CMK (cell line): Measurements from ENCODE around the gene MCAM.
A peak's percentile ranks its signal among the peaks of the same experiment; 100 is the strongest.

Experiments used
- DNase-seq: peaks from one replicate; pipeline ENCODE4 v3.0.0-alpha.2; 2010; ENCODE audit warnings: low read depth

The MCAM gene

DNA sequence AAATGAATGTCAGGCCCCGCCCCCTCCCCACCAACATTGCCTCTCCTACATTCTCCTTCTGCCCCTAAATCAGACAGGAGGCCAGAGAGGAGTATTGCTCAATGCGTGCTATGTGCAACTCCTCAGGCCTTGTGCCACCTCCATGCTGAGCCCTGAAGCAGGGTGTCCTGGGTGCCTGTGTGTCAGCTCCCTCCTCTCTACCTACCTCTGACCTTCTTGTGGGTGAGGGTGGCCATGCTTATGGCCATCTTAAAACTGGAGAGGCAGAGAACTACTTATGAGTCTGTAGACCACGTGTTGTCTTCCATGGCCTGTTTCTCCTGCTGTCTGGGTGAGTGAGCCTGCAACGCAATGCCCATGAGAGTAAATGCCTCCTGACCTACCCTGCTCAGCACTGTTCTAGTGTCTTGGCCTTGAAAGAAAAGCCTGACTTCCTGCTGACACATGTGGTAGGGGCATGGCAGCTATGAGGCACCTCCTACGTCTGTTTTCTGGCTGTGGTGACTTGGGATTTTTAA lies 10.5 kb downstream of the MCAM start:
- no peak for DNase-seq

DNA sequence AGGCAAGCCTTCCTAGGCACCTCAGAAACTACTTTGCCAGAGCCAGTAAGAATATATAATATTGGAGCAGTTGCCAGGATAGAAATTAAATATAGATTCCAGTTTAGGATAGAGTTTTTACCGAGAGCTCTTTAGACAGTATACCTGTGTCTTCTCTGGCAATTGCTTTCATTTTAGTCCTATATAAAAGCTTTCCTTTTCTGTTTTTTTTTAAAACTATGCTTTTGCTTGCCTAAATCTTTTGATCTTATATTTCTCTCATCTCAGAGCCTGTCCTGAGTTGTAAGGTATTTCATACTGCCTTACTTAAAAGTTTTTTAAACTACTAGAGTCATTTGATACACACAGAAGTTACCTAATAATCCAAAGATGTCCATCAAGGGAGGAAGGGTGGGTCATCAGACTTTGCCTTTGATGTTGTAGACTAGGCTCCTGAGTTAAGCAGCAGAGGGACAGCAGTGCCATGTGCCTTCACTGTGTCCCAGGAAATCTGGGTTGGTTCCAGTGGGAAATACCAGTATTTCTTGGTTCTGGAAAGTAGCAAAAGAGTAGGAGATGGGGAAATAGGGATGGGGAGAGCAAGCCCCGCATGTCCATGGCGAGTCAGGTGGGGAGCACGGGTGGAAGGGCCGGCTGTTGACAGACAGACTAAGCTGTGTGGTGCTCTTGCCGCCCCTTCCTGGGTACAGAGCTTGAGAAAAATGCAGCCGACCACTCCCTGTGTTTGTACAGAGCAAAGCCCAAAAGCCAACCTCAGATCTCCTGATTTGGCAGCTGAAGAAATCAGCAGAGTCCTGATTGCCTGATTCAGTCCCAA lies 11.2 kb downstream of the MCAM start:
- DNase-seq, result no peak

DNA sequence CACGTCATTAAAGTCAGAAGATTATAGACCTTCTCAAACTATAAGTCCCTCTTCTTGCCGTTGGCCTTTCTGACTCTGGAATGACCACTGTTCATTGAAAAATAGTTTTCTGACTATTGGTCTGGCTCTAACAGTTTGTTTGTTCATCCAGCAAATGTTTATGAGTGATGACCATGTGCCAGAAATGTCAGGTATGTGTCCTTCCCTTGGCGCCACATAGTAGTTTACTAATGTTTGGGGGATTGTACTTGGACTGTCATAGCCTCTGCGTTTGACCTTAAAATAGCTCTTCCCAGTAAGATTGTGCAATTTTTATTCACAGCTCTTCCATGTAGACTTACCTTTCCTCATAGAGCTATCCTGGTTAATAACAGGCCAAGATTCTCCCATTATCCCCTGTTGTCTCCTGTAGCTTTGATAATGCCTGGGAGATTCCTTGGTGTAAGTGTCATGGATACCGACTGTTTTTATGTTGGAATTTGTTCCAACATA lies 13.7 kb downstream of the MCAM start:
- no peak for DNase-seq

DNA sequence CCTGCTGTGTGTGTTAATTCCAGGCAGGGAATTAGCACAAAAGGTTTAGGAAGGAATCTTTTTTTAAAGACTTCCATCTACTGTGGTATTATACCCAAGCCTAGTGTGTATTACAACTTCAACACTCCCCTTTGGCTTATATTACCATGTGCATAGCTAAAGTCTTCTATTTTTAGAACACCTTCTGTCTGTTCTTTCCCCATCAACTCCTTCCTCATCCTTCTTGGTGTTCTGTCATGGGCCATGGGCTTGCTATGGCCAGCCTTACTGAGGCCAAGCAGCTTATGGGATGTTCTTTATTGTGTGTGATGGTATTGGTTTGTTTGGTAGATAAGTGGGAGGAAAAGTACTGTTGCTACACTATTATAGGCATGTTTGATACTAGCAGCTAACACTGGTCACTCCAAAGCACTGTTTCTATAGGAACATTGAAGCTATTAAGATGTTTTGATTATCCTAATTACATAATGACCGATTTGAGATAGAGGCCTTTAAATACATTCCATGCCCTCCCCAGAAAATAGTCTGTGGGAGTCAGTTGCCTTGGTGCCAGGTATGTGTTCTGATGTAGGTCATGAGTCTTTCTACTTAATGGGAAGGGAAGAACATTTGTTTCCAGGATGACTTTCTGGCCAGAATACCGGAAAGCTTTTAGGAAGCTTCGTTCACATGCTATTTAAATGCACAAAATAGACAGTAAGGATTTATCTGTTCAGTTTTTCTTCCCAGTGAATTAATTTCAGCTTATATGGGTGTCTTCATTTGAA lies 16.5 kb downstream of the MCAM start:
- DNase-seq, result no peak

DNA sequence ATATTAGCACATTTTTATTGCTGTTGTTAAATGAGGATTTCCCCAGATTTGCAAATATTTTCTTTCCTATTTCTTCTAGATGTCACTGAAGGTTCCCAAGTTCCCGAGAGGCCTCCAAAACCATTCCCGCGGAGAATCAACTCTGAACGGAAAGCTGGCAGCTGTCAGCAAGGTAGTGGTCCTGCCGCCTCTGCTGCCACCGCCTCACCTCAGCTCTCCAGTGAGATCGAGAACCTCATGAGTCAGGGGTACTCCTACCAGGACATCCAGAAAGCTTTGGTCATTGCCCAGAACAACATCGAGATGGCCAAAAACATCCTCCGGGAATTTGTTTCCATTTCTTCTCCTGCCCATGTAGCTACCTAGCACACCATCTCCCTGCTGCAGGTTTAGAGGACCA lies 17.5 kb downstream of the MCAM start:
- no peak for DNase-seq

DNA sequence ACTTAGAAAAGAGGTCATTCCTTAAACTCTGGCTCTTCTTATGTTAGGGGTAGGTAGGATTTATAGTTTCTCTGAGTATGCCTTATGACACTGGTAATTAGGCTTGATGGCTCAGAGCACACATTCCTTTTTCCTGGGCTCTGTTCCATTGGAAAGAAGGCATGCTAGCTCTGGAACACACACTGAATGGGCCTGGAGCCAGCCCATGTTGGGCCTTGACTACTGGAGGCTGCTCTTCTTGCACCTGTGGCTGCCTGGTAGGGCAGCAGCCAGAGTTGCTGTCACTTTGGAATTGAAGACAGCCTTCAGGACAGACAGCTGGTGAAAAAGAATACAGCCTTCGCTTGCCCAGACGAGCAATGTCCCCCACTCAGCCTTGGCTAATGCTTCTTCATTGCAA lies 18.2 kb downstream of the MCAM start:
- DNase-seq, result no peak

DNA sequence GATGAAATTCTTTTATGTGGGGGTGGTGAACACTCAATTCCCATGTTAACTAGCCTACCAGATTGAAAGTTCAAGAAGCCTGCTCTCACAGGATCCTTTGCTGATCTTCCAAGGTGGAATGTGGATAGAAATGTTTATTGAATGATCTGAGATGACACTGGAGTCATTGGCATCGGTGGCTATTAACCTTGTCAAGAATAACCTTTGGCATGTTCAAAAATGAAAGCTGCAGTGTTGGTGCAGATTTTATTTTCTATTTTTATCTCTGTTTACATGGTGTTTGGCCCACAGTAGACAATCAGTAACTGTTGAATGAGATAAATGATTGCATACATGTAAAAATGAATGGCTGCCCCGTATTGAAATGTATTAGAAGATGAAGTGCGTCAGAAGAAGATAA lies 19.0 kb downstream of the MCAM start:
- no peak for DNase-seq

DNA sequence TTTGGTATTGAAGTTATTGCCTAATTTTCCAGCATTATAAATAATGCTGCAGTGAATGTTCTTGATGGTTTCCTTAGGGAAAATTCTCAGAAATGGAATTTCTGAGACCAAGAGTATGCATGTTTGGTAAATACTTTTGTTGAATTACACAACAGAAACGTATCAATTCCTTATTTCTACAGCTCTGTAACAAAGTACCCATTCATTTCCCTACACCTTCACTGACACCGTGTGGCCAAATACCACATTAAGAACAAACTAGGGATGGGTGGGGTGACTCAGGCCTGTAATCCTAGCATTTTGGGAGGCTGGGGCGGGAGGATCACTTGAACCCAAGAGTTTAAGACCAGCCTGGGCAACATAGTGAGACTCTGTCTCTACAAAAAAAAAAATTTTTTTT lies 21.8 kb downstream of the MCAM start:
- no peak for DNase-seq

DNA sequence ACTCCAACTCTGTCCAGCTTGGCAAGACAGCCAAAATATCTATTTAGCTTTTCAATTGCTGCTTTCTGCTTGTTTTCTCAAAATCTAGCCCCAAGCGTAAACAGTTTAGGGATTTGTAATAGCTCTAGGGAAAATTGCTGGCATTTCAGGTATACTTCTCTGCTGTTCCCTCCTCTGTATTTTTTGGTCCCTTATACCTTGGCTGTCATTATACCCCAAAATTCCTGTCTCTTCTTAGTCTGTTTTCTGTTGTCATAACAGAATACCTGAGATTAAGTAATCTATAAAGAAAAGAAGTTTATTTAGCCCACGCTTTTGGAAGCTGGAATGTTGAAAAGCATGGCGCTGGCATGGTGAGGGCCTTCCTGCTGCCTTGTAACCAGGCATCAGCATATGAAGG lies 23.5 kb downstream of the MCAM start:
- DNase-seq, result no peak

DNA sequence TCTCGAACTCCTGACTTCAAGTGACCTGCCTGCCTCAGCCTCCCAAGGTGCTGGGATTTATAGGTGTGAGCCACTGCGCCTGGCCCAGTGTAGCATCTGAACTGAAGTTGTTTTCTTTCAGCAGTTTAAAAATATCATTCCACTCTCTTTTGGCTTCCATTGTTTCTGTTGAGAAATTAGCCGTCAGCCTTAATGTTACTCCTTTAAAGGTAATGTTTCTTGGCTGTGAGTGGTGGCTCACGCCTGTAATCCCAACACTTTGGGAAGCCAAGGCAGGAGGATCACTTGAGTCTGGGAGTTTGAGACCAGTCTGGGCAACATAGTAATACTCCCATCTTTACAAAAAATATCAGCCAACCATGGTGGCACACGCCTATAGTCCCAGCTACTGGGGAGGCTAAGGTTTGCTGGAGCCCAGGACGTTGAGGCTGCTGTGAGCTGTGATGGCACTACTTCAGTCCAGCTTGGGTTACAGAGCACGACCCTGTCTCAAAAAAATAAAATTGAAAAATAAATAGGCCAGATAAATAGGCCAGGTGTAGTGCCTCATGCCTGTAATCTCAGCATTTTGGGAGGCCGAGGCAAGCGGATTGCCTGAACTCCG lies 25.9 kb downstream of the MCAM start:
- DNase-seq, result no peak

DNA sequence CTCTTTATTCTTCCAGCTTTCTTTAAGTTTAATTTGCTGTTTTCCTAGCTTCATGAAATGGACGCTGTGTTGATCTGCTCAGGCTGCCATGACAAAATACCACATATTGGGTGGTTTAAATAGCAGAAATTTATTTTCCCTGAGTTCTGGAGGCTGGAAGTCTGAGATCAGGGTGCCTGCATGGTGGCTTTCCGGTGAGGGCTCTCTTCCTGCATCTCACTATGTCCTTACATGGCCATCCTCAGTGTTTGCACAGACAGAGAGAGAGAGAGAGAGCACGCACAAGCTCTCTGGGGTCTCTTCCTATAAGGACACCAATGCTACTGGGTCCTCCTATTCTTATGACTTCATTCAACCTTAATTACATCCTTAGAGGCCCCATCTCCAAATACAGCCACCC lies 28.7 kb downstream of the MCAM start:
- no peak for DNase-seq

DNA sequence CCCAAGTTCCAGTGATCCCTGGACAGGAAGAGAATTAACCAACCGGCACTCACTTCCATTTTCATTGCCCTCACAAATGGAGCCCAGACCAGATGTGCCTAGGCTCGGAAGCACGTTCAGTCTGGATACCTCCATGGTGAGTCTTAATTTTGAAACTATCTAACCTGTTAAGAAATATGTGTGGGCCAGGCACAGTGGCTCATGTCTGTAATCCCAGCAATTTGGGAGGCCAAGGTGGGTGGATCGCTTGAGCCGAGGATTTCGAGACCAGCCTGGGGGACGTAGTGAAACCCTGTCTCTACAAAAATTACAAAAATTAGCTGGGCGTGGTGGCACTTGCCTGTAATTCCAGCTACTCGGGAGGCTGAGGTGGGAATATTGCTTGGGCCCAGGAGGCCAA lies 31.5 kb downstream of the MCAM start:
- DNase-seq, result no peak

DNA sequence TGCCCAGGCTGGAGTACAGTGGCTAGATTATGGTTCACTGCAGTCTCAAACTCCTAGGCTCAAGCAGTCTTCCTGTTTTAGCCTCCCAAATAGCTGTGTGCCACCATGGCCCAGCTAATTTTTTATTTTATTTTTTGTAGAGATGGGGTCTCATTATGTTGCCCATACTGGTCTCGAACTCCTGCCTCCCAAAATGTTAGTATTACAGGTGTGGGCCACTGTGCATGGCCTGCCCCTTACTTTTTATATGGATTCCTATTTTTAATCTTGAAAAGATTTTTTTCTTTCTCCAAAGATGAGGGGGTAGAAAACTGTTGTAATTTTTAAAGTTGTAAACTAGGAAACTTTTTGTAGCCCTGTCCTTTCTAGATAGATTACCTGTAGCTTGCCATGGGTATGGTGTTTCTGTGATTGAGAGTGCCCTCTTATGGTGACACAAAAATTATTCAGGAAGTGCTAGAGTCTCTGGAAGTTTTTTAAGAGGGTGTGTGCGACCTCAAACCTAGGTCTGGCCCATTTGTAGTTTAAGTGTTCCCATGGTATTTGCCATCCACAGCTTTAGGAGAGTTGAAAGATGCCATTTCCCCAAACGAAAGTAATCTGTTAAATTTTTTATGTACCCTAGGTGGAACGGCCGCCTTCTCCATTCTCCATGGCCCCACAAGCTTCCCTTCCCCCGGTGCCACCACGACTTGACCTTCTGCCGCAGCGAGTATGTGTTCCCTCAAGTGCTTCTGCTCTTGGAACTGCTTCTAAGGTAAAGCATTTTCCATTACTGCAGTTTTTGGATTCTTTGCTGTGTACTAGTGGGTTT lies 32.4 kb downstream of the MCAM start:
- no peak for DNase-seq

DNA sequence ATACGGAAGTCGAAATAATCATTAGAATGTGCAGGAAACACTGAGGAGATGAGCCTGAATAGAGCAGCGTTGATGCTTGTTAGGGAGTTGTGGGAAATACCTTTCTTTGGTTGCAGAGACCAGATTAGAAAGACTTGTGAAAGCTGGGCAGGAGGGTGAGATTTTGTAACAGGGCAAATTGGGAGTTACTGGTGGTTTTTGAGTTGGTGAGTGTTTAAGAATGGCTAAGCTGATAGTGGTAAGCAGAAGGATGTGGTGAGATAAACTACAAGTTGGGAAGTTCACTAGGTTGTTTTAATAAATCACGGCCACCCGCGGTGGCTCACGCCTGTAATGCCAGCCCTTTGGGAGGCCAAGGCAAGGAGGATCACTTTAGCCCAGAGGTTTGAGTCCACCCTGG lies 34.4 kb downstream of the MCAM start:
- peak; percentile 21 for DNase-seq

DNA sequence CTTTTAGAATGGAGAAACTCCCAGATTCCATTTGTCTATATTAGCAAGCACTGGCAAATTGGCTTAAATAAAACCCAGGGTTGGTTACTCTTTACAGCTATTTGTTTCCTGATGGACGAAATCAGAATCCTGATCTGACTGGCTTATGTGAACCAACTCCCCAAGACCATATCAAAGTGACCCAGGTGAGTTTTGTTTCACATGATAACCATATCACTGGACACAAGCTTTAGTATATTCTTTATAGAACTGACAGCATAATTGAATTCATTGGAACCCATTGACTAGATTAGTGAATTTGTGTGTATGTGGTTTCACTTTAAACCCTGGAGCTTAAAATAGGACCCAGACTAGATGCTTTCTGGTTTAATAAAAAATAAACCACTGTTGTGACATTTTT lies 39.3 kb downstream of the MCAM start:
- DNase-seq, result no peak

DNA sequence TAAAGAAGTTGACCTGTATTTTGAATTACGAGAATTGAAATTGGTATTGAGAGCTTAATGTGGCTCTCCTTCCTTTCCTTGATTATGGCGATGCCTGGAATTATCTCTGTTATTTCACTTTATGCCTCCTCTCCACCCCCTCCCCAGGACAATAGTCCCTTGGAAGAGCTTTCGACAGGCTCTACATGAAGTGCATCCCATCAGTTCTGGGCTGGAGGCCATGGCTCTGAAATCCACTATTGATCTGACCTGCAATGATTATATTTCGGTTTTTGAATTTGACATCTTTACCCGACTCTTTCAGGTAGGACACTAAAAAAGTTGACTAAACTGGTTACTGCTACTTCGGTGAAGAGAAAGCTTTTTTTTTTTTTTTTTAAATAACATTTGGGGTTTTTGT lies 43.2 kb downstream of the MCAM start:
- no peak for DNase-seq

DNA sequence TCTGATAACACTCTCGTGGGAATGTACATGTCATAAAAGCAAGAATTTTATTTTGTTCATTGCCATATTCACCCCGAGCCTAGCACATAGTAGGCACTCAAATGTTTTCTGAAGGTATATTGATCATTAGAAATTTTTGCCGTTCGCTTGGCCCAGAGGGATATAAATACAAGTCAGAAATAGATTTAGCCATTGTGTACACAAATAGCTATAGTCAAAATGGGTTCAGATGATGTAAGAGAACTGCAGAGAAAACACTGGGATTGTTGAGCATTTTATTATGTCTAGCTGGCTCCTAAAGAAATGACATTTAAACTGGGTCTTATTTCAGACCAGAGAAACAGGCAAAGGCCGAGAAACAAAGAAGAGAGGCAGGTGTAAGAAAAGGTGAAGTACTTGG lies 49.3 kb downstream of the MCAM start:
- no peak for DNase-seq

DNA sequence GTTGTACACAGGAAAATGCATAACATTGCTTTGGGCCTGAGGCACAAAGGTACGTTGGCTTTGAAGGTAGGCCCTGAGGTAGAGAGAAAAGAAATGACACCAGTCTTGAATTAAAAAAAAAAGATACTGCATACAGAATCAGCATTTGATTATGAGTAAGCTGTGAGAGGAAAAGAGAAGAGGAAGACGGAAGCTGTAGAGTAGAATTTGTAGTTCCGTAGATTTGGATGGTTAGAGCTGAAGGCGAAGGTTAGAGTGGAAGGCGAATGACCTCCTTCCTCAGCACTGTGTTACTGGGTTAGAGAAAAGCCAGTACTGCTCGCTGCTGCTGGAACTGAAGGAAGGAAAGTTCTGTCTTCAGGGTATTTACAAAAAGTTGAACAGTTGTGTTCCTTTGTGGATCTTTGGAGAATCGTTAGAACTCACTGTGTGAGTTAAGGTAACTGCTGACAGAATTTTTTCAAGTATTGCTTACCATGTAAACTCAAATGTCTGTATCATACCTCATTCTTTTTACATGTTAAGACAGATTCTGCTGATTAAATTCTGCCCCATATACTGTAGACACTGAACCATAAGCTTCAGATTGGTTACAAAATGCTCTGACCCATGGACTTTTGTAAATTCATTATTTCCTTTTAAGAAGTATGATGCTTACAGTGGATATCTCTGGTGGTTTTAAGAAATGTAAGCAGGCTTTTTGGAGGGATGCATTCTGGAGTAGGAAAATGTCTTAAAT lies 50.2 kb downstream of the MCAM start:
- DNase-seq, result no peak

DNA sequence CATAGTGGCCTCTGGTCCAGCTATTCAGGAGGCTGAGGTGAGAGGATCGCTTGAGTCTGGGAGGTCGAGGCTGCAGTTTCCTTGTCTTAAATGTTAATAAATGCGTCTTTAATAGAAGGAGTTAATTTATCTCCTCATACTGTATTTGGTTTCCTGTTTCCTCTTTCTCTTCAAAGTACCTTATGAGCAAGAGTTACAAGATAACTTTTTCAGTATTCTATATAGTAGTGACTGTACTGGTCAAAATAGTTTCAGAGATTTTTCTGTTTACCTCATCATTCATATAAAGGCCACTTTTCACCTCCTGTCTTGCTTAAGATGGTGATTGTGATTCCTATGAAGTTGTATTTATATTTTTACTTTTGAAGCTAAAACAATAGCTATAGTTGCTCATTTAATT lies 50.9 kb downstream of the MCAM start:
- DNase-seq, result no peak

DNA sequence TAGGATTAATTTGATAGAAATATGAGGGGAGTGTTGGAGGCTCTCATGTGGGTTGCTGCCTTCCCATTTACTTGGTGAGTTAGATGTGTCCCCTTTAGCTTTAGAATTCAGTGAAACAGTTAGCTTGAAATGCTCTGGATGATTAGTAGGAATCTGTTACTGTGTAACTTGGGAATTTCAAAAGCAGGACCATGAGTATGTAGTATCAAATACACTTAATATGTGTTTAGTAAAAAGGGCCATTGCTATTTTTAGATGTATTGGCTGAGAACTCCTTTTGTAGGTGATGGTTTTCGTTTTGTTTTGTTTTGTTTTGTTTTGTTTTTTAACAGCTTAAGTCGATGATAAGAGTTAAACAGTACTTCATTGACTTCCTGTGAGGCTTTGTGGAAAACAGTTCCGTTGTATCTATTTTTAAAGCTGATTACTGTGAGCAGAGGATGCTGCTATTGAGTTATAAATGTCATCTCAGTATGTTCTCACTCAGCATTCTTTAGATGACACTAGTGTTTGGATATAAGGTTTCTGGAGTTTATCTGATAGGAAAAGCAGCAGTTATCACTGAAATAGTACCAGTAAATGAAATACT lies 53.5 kb downstream of the MCAM start:
- DNase-seq, result no peak
